Vagina (tissue), 2 donors: ENCODE measurements around the gene ZNHIT3.

Experiments used
- CTCF ChIP-seq, 3 experiments: fragments of 450-650 bp in 2 of 3; fragments of 200-600 bp in 1 of 3; sonication (generic) in 1 of 3; IDR thresholded peaks; one replicate each; pipeline ENCODE4 v1.5.1; 2017 to 2019; ENCODE audit warnings: antibody characterized with exemption in 3 of 3, mild to moderate bottlenecking in 2 of 3, moderate library complexity in 2 of 3
- POLR2A ChIP-seq, 2 donors: fragments of 450-650 bp; IDR thresholded peaks; one replicate each; pipeline ENCODE4 v1.6.1; 2017; ENCODE audit warnings: antibody characterized with exemption in 2 of 2, mild to moderate bottlenecking in 2 of 2, moderate library complexity in 2 of 2

GRCh38 chr17:36511216-36511615 is 24.7 kb downstream of the ZNHIT3 start:
- no peak for TF ChIP-seq CTCF (IDR thresholded peaks at IDR 0.05)
- no peak for TF ChIP-seq POLR2A (IDR thresholded peaks at IDR 0.05)
